GM19025 (cell line): ENCODE results near the gene P2RY13.

Experiments
- ATAC-seq: cut with Tn5 transposase; IDR thresholded peaks from one replicate; pipeline ENCODE4 v1.9.1; 2021; ENCODE audit warnings: mild to moderate bottlenecking, low read depth, moderate library complexity; ENCODE audit not compliant: unreplicated experiment

The P2RY13 gene

GRCh38 chr3:151299006-151299405 lies 30.3 kb downstream of the P2RY13 start:
- ATAC-seq: no peak

- ATAC-seq: no peak
These were observed 31.9 kb downstream of the P2RY13 start for GRCh38 chr3:151297429-151297828.

- ATAC-seq: no peak
These were observed 33.1 kb downstream of the P2RY13 start for GRCh38 chr3:151296226-151296625.

- ATAC-seq: no peak
These were observed 36.2 kb downstream of the P2RY13 start for GRCh38 chr3:151293127-151293526.

GRCh38 chr3:151290673-151291072 lies 38.7 kb downstream of the P2RY13 start:
- no peak for ATAC-seq

GRCh38 chr3:151289445-151289844 lies 39.9 kb downstream of the P2RY13 start:
- no peak for ATAC-seq

GRCh38 chr3:151285940-151286339 lies 43.4 kb downstream of the P2RY13 start:
- ATAC-seq: no peak

- ATAC-seq: no peak
These were observed 45.4 kb downstream of the P2RY13 start for GRCh38 chr3:151283907-151284461.

- no peak for ATAC-seq
These were observed 46.0 kb downstream of the P2RY13 start for GRCh38 chr3:151283387-151283786.

GRCh38 chr3:151282921-151283320 lies 46.4 kb downstream of the P2RY13 start:
- no peak for ATAC-seq

GRCh38 chr3:151281671-151282324 lies 47.6 kb downstream of the P2RY13 start:
- no peak for ATAC-seq

GRCh38 chr3:151278230-151278629 lies 51.1 kb downstream of the P2RY13 start, which contains the start of gene P2RY14:
Gene P2RY14, minus strand, starts transcription at chr3:151278542. Its CDS starts 64,226 bp downstream, at chr3:151214316.
- no peak for ATAC-seq

GRCh38 chr3:151276687-151277042 lies 52.7 kb downstream of the P2RY13 start:
- peak; percentile 77 for ATAC-seq
